Left ventricle myocardium inferior (tissue), 1 donor: ENCODE results near the gene ADAP1. TPM values are rescaled to one million over a fixed set of nuclear protein-coding genes. Genes with fewer than 3 reads are reported as not detected.
A peak's percentile ranks its signal among the peaks of the same experiment; 100 is the strongest.

ENCODE experiments used
- DNase-seq: peaks from one replicate; pipeline ENCODE4 v3.0.0-alpha.2; 2020
- H3K27ac ChIP-seq: fragments of 200-600 bp; replicated peaks from 2 replicates; pipeline ENCODE4 v1.8.0; 2021
- H3K27me3 ChIP-seq: fragments of 200-600 bp; 2 replicates; pipeline ENCODE4 v1.8.0; 2021; ENCODE audit warnings: low read depth
- H3K36me3 ChIP-seq: fragments of 200-600 bp; 2 replicates; pipeline ENCODE4 v1.8.0; 2021
- H3K4me1 ChIP-seq: fragments of 200-600 bp; 2 replicates; pipeline ENCODE4 v1.8.0; 2021
- H3K4me3 ChIP-seq: fragments of 200-600 bp; 2 replicates; pipeline ENCODE4 v1.8.0; 2021; ENCODE audit warnings: mild to moderate bottlenecking, moderate library complexity
- H3K9me3 ChIP-seq: fragments of 200-600 bp; replicated peaks from 2 replicates; pipeline ENCODE4 v1.8.0; 2021
- CTCF ChIP-seq: fragments of 200-600 bp; IDR thresholded peaks from 2 replicates; pipeline ENCODE4 v1.8.0; 2021; ENCODE audit warnings: antibody characterized with exemption, mild to moderate bottlenecking, borderline replicate concordance
- intact Hi-C: fragments of 100-400 bp; cut with micrococcal nuclease; formaldehyde crosslinking; loops from one replicate; pipeline ENCODE4 v1.11.0; 2022
- total RNA-seq: library from RNA; stranded (reverse); fragmentation: NEBNext Ultra II Directional; extraction: Animal tissue kit (Norgen Biotek cat#: 25700); gene quantifications from one replicate; pipeline ENCODE4 v1.2.1, GENCODE V29; 2021
- donor health status: DM: no; HTN: yes; CAD: no; lungs with severe emphysema.

ADAP1 gene
- total RNA-seq, 1 donor from 2014 or later: 8.4 TPM

GRCh38 chr7:867406-868188 lies 86.9 kb downstream of the ADAP1 start:
- peaks cover 39% of the 10 kb centered on the region for H3K4me1 ChIP-seq
- peak overlapping the region; percentile 87 for H3K27ac ChIP-seq
- peak overlapping the region; percentile 29 for H3K4me3 ChIP-seq
- TF ChIP-seq CTCF: no peak
- no peaks in the 10 kb centered on the region for H3K9me3 ChIP-seq
- intact Hi-C loops: no loop called here
- peaks cover 89% of the 10 kb centered on the region for H3K36me3 ChIP-seq
- DNase-seq: no peak
- no peaks in the 10 kb centered on the region for H3K27me3 ChIP-seq

GRCh38 chr7:867001-867405 lies 87.5 kb downstream of the ADAP1 start:
- TF ChIP-seq CTCF: no peak
- peak; percentile 72 for DNase-seq
- intact Hi-C loops: no loop called here
- Histone ChIP-seq H3K4me3 (peak overlapping the region; percentile 29), H3K36me3 (peaks cover 89% of the 10 kb centered on the region), H3K9me3 (no peaks in the 10 kb centered on the region), H3K27ac (peak overlapping the region; percentile 87), H3K27me3 (no peaks in the 10 kb centered on the region), H3K4me1 (peaks cover 33% of the 10 kb centered on the region)

GRCh38 chr7:865921-866320 lies 88.6 kb downstream of the ADAP1 start:
- Histone ChIP-seq H3K4me1 (peaks cover 30% of the 10 kb centered on the region), H3K27me3 (no peaks in the 10 kb centered on the region), H3K36me3 (peaks cover 89% of the 10 kb centered on the region), H3K9me3 (no peaks in the 10 kb centered on the region), H3K4me3 (no peak overlapping the region), H3K27ac (peak overlapping the region; percentile 87)
- DNase-seq: no peak
- no peak for TF ChIP-seq CTCF
- intact Hi-C loops: no loop called here

- Histone ChIP-seq H3K27ac (no peak overlapping the region), H3K9me3 (no peaks in the 10 kb centered on the region), H3K27me3 (no peaks in the 10 kb centered on the region), H3K4me1 (peaks cover 16% of the 10 kb centered on the region), H3K36me3 (peaks cover 97% of the 10 kb centered on the region), H3K4me3 (no peak overlapping the region)
- no peak for DNase-seq
- intact Hi-C loops: no loop called here
- no peak for TF ChIP-seq CTCF
Measured at GRCh38 chr7:863106-863505, 91.4 kb downstream of the ADAP1 start.

GRCh38 chr7:862157-862556 lies 92.3 kb downstream of the ADAP1 start:
- Histone ChIP-seq H3K27ac (no peak overlapping the region), H3K4me1 (peaks cover 7% of the 10 kb centered on the region), H3K36me3 (peaks cover 97% of the 10 kb centered on the region), H3K4me3 (no peak overlapping the region), H3K27me3 (no peaks in the 10 kb centered on the region), H3K9me3 (no peaks in the 10 kb centered on the region)
- no peak for DNase-seq
- intact Hi-C loops: no loop called here
- no peak for TF ChIP-seq CTCF
